Activated naive CD4-positive, alpha-beta T cell treated with anti-CD3 and anti-CD28 coated beads, Interleukin-2, amount 50 U/mL, for 72 hours (primary cell): ENCODE measurements around the gene PNCK. TPM values are rescaled to one million over a fixed set of nuclear protein-coding genes. Genes with fewer than 3 reads are reported as not detected.
A peak's percentile ranks its signal among the peaks of the same experiment; 100 is the strongest.
"Not testable (repeated sequence)": the region's sequence is repeated elsewhere in the genome, so short reads cannot be mapped to it uniquely, and the experiment has no call there.

ENCODE experiments used
- ATAC-seq, 2 donors: fragments of 150-1000 bp; cut with Tn5 transposase; 2 replicates each; pipeline ENCODE4 v1.10.0; 2021; ENCODE audit warnings: mild to moderate bottlenecking in 2 of 2, moderate library complexity in 2 of 2
- DNase-seq, 2 donors: peaks; one replicate each; pipeline ENCODE4 v3.0.0; 2021 to 2022; ENCODE audit warnings: low spot score in 2 of 2
- H3K27ac Mint-ChIP-seq, 2 donors: one replicate each; pipeline ENCODE4 v1.8.0; 2022; ENCODE audit warnings: mild to moderate bottlenecking in 2 of 2, mixed read lengths in 2 of 2
- H3K36me3 Mint-ChIP-seq, 2 donors: one replicate each; pipeline ENCODE4 v1.8.0; 2022; ENCODE audit warnings: mixed read lengths in 2 of 2
- H3K9me3 Mint-ChIP-seq, 2 donors: one replicate each; pipeline ENCODE4 v1.8.0; 2022; ENCODE audit warnings: mixed read lengths in 2 of 2
- total RNA-seq, 2 donors: library from RNA; stranded (reverse); gene quantifications; one replicate each; pipeline ENCODE4 v1.2.3, GENCODE V29; 2022

Gene PNCK
- total RNA-seq, 2 donors from 2014 or later = 1.0 to 2.9 TPM

- H3K9me3 Mint-ChIP-seq, ATAC-seq, DNase-seq, H3K27ac Mint-ChIP-seq, H3K36me3 Mint-ChIP-seq: not testable (repeated sequence)
Observed at GRCh38 chrX:153691032-153691827, 17.6 kb upstream of the PNCK start.

- H3K36me3 Mint-ChIP-seq = no peaks in the 10 kb centered on the region
- ATAC-seq = no peak
- no peak overlapping the region for H3K27ac Mint-ChIP-seq
- no peaks in the 10 kb centered on the region for H3K9me3 Mint-ChIP-seq
- DNase-seq = no peak
Observed at GRCh38 chrX:153690466-153690865, 16.9 kb upstream of the PNCK start.

- DNase-seq = no peak
- ATAC-seq = no peak
- Mint-ChIP-seq H3K9me3 (no peaks in the 10 kb centered on the region), H3K27ac (no peak overlapping the region), H3K36me3 (no peaks in the 10 kb centered on the region)
Observed at GRCh38 chrX:153689654-153690465, 16.2 kb upstream of the PNCK start.

- ATAC-seq = no peak
- H3K27ac Mint-ChIP-seq = no peak overlapping the region
Observed at GRCh38 chrX:153688911-153689590, 15.4 kb upstream of the PNCK start.

GRCh38 chrX:153688506-153688905, 14.9 kb upstream of the PNCK start:
- Mint-ChIP-seq H3K36me3 (no peaks in the 10 kb centered on the region), H3K9me3 (no peaks in the 10 kb centered on the region), H3K27ac (no peak overlapping the region)
- ATAC-seq (no peak), DNase-seq (no peak)

More at GRCh38 chrX:153688911-153689590, 15.4 kb upstream of the PNCK start:
- Mint-ChIP-seq H3K36me3 (no peaks in the 10 kb centered on the region), H3K9me3 (no peaks in the 10 kb centered on the region)
- DNase-seq = no peak

- no peaks in the 10 kb centered on the region for H3K36me3 Mint-ChIP-seq
- peak in 1 of 2 donors; percentile 27 for ATAC-seq
- no peaks in the 10 kb centered on the region for H3K9me3 Mint-ChIP-seq
- DNase-seq = no peak
- H3K27ac Mint-ChIP-seq = no peak overlapping the region
Observed at GRCh38 chrX:153688071-153688470, 14.5 kb upstream of the PNCK start.

- Mint-ChIP-seq H3K9me3 (no peaks in the 10 kb centered on the region), H3K36me3 (no peaks in the 10 kb centered on the region), H3K27ac (peak within 1 kb of the TSS in 1 of 2 donors; percentile 68)
- DNase-seq (peak in 1 of 2 donors; percentile 33), ATAC-seq (peak; percentile 53 to 60)
Observed at GRCh38 chrX:153687121-153688039, 13.8 kb upstream of the PNCK start, which contains the start of gene SLC6A8. TSS of gene SLC6A8 (plus strand) at chrX:153687926. CDS start at chrX:153688575, 649 bp downstream.

- H3K9me3 Mint-ChIP-seq = no peaks in the 10 kb centered on the region
Observed at GRCh38 chrX:153686711-153687110, 13.1 kb upstream of the PNCK start.

GRCh38 chrX:153685751-153686696, 12.4 kb upstream of the PNCK start:
- no peak overlapping the region for H3K27ac Mint-ChIP-seq
- DNase-seq (peak in 1 of 2 donors; percentile 48), ATAC-seq (no peak)
- no peaks in the 10 kb centered on the region for H3K36me3 Mint-ChIP-seq
- H3K9me3 Mint-ChIP-seq = no peaks in the 10 kb centered on the region

More at GRCh38 chrX:153686711-153687110, 13.1 kb upstream of the PNCK start:
- Mint-ChIP-seq H3K27ac (no peak overlapping the region), H3K36me3 (no peaks in the 10 kb centered on the region)
- peak in 1 of 2 donors; percentile 51 for DNase-seq
- no peak for ATAC-seq

GRCh38 chrX:153685156-153685536, 11.5 kb upstream of the PNCK start:
- no peak overlapping the region for H3K27ac Mint-ChIP-seq
- peak in 1 of 2 donors; percentile 6 for DNase-seq

GRCh38 chrX:153684467-153685155, 11.0 kb upstream of the PNCK start:
- ATAC-seq = no peak
- peak in 1 of 2 donors; percentile 14 for DNase-seq
- Mint-ChIP-seq H3K9me3 (no peaks in the 10 kb centered on the region), H3K27ac (no peak overlapping the region), H3K36me3 (no peaks in the 10 kb centered on the region)

More at GRCh38 chrX:153685156-153685536, 11.5 kb upstream of the PNCK start:
- ATAC-seq = no peak
- Mint-ChIP-seq H3K9me3 (no peaks in the 10 kb centered on the region), H3K36me3 (no peaks in the 10 kb centered on the region)

GRCh38 chrX:153683486-153683885, 9.9 kb upstream of the PNCK start:
- not testable (repeated sequence) for DNase-seq, H3K36me3 Mint-ChIP-seq, H3K9me3 Mint-ChIP-seq, H3K27ac Mint-ChIP-seq, ATAC-seq

- Mint-ChIP-seq H3K27ac (no peak overlapping the region), H3K9me3 (no peaks in the 10 kb centered on the region), H3K36me3 (no peaks in the 10 kb centered on the region)
- ATAC-seq = no peak
- DNase-seq = no peak
Observed at GRCh38 chrX:153681175-153681574, 7.6 kb upstream of the PNCK start.

- DNase-seq (no peak), ATAC-seq (no peak)
- Mint-ChIP-seq H3K27ac (no peak overlapping the region), H3K9me3 (no peaks in the 10 kb centered on the region), H3K36me3 (no peaks in the 10 kb centered on the region)
Observed at GRCh38 chrX:153674219-153674851, 722 bp upstream of the PNCK start.
